ENCODE data around the gene TDP1. TPM values are rescaled to one million over a fixed set of nuclear protein-coding genes. Genes with fewer than 3 reads are reported as not detected.

The TDP1 gene
- total and polyA plus RNA-seq, 9 of the 15 experiments (the other 6 are each of a cell fraction or from before 2014, with no cell fraction given): 21.4 to 41.6 (median 32.3) TPM

DNA sequence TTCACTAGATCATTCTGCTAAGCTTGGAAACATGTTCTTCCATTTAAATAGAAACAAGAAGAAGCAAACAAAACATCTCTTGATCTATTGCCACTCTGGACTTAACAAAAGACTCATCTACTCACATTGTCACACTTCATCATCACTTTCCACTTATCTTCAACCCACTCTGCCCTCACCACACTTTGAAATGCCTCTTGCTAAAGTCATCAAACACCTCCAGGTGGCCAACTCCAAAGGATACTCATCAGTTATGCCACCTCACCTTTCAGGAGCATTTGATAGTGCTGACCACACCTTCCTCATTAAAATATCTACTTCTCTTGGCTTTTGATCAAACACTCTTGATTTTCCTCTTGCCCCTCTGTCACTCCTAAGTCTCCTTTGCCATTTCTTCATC, 8.4 kb upstream of the TDP1 start:
- H3K4me3 ChIP-seq: no peak overlapping the region
- no peak for ATAC-seq
- BruUV-seq (replicated peaks): no TSS peak
- CTCF ChIA-PET (ENCODE audit: low intra/inter-chr PET ratio): no interaction called here
- in situ Hi-C loops (cut with MboI) (loop anchor here (25.0 kb wide), 1 partner anchor 290 kb away; no protein-coding TSS in a partner anchor), intact Hi-C loops (cut with micrococcal nuclease) (no loop called here)
- POLR2A ChIA-PET: no interaction called here
- H3K79me2 ChIP-seq (ENCODE audit: control insufficient read depth, insufficient read depth, low read length): no peaks in the 10 kb centered on the region
- no peaks in the 10 kb centered on the region for H4K20me1 ChIP-seq (replicated peaks; ENCODE audit: control insufficient read depth, insufficient read depth, low read length)
- no peak overlapping the region for H3K9ac ChIP-seq (ENCODE audit: insufficient read depth in 1 of 2, low read depth in 2 of 2, low read length in 2 of 2)
- no peak overlapping the region for H3K4me2 ChIP-seq (ENCODE audit: insufficient read depth, low read length)
- peaks cover 13% of the 10 kb centered on the region; the same call in 1 of the 3 replicates for H3K36me3 ChIP-seq (ENCODE audit: control insufficient read depth, insufficient read depth, low read length)
- no peak for FAIRE-seq
- TF ChIP-seq TRIM28 (IDR thresholded peaks at IDR 0.05): no peak
- TF ChIP-seq E2F3 (CRISPR knock-in tag; IDR thresholded peaks at IDR 0.05): no peak
- TF ChIP-seq MEF2A (IDR thresholded peaks at IDR 0.05; ENCODE audit: control insufficient read depth, low read depth, low read length): no peak
- TF ChIP-seq HNRNPH1 (optimal IDR thresholded peaks at IDR 0.05; ENCODE audit: low read depth, low read length): no peak
- TF ChIP-seq, protein P1, sequence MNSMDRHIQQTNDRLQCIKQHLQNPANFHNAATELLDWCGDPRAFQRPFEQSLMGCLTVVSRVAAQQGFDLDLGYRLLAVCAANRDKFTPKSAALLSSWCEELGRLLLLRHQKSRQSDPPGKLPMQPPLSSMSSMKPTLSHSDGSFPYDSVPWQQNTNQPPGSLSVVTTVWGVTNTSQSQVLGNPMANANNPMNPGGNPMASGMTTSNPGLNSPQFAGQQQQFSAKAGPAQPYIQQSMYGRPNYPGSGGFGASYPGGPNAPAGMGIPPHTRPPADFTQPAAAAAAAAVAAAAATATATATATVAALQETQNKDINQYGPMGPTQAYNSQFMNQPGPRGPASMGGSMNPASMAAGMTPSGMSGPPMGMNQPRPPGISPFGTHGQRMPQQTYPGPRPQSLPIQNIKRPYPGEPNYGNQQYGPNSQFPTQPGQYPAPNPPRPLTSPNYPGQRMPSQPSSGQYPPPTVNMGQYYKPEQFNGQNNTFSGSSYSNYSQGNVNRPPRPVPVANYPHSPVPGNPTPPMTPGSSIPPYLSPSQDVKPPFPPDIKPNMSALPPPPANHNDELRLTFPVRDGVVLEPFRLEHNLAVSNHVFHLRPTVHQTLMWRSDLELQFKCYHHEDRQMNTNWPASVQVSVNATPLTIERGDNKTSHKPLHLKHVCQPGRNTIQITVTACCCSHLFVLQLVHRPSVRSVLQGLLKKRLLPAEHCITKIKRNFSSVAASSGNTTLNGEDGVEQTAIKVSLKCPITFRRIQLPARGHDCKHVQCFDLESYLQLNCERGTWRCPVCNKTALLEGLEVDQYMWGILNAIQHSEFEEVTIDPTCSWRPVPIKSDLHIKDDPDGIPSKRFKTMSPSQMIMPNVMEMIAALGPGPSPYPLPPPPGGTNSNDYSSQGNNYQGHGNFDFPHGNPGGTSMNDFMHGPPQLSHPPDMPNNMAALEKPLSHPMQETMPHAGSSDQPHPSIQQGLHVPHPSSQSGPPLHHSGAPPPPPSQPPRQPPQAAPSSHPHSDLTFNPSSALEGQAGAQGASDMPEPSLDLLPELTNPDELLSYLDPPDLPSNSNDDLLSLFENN (IDR thresholded peaks at IDR 0.05; ENCODE audit: low read depth in 2 of 2, low read length in 2 of 2): no peak
- TF ChIP-seq, protein P2, sequence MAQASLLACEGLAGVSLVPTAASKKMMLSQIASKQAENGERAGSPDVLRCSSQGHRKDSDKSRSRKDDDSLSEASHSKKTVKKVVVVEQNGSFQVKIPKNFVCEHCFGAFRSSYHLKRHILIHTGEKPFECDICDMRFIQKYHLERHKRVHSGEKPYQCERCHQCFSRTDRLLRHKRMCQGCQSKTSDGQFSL (CRISPR knock-in tag; IDR thresholded peaks at IDR 0.05): no peak
- TF ChIP-seq, protein P2 (tag; IDR thresholded peaks at IDR 0.05): no peak
- TF ChIP-seq, protein P3, sequence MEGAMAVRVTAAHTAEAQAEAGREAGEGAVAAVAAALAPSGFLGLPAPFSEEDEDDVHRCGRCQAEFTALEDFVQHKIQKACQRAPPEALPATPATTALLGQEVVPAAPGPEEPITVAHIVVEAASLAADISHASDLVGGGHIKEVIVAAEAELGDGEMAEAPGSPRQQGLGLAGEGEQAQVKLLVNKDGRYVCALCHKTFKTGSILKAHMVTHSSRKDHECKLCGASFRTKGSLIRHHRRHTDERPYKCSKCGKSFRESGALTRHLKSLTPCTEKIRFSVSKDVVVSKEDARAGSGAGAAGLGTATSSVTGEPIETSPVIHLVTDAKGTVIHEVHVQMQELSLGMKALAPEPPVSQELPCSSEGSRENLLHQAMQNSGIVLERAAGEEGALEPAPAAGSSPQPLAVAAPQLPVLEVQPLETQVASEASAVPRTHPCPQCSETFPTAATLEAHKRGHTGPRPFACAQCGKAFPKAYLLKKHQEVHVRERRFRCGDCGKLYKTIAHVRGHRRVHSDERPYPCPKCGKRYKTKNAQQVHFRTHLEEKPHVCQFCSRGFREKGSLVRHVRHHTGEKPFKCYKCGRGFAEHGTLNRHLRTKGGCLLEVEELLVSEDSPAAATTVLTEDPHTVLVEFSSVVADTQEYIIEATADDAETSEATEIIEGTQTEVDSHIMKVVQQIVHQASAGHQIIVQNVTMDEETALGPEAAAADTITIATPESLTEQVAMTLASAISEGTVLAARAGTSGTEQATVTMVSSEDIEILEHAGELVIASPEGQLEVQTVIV (CRISPR knock-in tag; IDR thresholded peaks at IDR 0.05; ENCODE audit: borderline replicate concordance): no peak
- no peak for TF ChIP-seq ZFP30 (CRISPR knock-in tag; IDR thresholded peaks at IDR 0.05; ENCODE audit: borderline replicate concordance)
- H3K4me1 ChIP-seq (replicated peaks in 1 of 2; ENCODE audit: control insufficient read depth in 2 of 2, insufficient read depth in 2 of 2, low read length in 2 of 2): no peaks in the 10 kb centered on the region
- H2AFZ ChIP-seq (ENCODE audit: low read depth, low read length): no peak overlapping the region
- H3K27ac ChIP-seq (ENCODE audit: extremely low read depth, low read depth, low read length): no peak overlapping the region
- no peak for DNase-seq (ENCODE audit: extremely low read depth in 1 of 4, low spot score in 3 of 4)
- H3K9me1 ChIP-seq (ENCODE audit: control insufficient read depth, insufficient read depth, low read length): no peaks in the 10 kb centered on the region
- H3K9me3 ChIP-seq (replicated peaks; ENCODE audit: control insufficient read depth, insufficient read depth, low read depth, low read length): no peaks in the 10 kb centered on the region
- H3K27me3 ChIP-seq (ENCODE audit: control insufficient read depth in 2 of 2, insufficient read depth in 2 of 2, low read length in 2 of 2): no peaks in the 10 kb centered on the region
